NK-92 (cell line): ENCODE data around the gene DEPP1.
"Not testable (repeated sequence)": the region's sequence is repeated elsewhere in the genome, so short reads cannot be mapped to it uniquely, and the experiment has no call there.

Experiments used
- DNase-seq: peaks from one replicate; lab custom pipeline; 2025; ENCODE audit not compliant: unreplicated experiment; lab: John Stamatoyannopoulos, UW

Gene DEPP1

DNA sequence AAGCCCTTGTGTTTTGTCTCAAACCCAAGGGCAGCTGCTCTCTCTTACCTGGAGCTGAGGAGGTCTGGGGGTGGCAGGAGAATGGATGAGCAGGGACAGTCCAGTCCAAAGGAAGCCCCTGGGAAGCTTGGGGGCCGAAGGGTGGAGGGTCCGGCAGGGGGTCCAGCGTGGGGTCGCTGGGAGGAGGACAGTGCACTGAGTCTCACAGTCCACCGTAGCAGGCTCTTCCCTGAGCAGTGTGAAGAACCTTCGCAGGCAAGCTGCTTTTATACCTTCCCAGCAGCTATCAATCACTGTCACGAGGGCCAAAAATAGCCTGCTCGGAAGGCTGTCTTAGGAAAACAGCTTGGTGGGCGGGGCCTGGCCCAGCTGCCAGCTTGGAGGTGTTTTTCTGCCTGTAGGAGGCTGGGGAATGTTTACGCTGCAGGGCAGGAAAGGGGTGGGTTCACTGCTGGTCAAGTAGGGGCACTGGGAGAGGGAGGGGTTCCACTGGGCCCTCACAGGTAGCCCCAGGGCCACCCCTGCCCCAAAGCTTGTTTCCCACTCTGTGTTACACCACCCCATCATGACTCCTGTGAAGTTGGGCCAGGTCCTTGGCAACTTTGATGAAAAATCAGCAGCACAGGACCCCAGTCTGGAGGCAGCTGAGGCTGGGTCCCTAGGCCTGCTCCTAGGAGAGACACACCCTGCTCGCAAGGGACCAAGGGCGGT is at the start of gene DEPP1:
Gene DEPP1, minus strand, starts transcription at position 240 of the 711 bp plus-strand sequence. CDS start 779 bp downstream, outside the sequence.
- no peak for DNase-seq

DNA sequence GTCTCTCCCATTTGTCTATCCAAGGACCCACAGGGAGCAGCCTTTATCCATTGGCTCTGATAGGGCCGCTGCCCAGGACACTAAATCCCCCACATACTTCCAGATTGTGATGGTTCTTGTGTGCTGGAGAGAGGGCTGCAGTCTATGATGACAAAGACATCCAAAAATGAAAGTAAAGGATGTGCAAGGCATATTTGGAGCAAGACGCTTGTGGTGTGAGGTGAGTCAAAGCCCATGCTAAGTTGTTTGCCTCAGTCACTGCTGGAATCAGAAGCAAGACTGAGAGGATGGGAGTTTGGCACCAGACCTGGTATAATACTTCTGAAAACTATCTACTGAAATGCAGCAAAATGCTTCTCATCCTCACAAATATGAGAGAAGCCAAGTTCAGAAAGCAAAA is 44.8 kb upstream of the DEPP1 start:
- DNase-seq, result no peak

DNA sequence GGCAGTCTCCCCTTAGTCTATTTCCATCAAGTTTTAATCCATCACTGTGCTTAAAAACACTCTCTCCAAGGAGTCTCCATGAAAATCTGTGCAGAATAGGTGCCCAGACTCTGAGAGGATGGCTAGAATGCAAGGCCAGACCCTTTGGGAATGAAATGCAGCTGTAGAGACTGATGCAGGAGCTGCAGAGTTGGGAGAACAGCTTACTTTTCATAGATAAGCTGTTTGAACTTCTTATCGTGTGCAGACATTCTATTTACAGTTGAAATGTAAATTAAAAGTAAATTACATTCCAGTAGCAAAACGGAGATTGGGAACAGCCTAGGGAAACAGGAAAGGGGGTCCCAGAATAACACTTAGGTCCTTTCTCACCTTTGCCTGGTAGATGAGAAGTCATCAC is 37.0 kb upstream of the DEPP1 start:
- DNase-seq, result no peak

DNA sequence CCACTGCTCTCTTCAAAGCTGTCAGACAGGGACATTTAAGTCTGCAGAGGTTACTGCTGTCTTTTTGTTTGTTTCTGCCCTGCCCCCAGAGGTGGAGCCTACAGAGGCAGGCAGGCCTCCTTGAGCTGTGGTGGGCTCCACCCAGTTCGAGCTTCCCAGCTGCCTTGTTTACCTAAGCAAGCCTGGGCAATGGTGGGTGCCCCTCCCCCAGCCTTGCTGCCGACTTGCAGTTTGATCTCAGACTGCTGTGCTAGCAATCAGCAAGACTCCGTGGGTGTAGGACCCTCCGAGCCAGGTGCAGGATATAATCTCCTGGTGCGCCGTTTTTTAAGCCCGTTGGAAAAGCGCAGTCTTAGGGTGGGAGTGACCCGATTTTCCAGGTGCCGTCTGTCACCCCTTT is 35.9 kb upstream of the DEPP1 start:
- DNase-seq, result not testable (repeated sequence)

- DNase-seq, result no peak
These were observed 30.0 kb upstream of the DEPP1 start for GRCh38 chr10:45008524-45009161.

GRCh38 chr10:45006276-45007030 is 27.8 kb upstream of the DEPP1 start:
- no peak for DNase-seq

GRCh38 chr10:45005284-45005683 is 26.7 kb upstream of the DEPP1 start:
- no peak for DNase-seq

DNA sequence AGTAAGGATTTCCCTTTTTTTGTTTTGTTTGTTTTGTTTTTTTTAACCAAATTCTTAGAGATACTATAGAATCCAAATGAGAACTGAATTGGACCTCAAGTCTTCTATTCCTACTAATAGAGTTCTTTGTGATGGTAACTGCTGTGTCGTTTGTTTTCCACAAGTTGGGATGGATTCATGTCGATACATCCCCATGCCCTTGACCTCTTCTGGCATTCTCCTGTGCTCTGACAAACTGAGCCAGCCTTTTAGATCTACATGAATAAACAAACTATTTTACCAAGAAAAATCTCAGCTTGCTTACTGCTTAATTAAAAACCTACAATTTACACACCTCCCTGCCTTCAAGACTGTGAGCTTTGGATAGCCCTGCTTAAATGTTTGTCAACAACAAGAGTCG is 26.1 kb upstream of the DEPP1 start:
- DNase-seq, result no peak

GRCh38 chr10:45003432-45004000 is 24.9 kb upstream of the DEPP1 start:
- DNase-seq, result no peak

DNA sequence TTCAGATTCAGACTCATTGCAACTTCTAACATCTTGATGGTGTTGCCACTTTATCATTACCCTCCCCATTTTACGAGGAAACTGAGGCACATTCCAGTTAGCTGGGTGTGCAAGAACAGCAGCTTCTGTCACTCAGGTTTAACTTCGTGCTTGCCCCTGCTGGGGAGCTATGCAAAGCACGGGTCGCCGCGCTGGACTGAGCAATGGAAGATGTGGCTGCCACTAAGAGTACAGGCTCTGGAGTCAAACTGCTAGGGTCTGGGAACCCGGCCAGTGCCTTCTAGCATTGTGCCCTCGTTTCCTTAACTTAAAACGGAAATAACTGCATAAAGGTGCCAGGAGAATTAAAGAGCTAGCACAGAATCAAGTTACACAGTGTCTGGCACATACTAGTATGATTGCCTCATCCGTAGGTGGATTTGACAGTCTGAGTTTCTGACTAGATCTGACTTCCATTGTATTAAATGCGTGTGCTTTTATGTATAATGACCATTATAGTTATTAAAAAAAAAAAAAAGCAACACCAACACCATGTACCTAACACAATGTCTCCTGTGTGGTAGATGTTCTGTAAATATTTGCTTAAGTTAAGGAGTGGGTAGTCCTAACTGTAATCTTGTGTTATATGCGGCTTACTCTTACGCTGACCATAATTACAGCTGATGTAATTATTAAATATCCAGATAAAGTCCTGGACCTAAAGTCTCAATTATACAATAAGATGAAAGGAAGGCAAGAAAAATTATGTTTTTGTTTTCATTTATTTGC is 23.0 kb upstream of the DEPP1 start:
- DNase-seq, result no peak

DNA sequence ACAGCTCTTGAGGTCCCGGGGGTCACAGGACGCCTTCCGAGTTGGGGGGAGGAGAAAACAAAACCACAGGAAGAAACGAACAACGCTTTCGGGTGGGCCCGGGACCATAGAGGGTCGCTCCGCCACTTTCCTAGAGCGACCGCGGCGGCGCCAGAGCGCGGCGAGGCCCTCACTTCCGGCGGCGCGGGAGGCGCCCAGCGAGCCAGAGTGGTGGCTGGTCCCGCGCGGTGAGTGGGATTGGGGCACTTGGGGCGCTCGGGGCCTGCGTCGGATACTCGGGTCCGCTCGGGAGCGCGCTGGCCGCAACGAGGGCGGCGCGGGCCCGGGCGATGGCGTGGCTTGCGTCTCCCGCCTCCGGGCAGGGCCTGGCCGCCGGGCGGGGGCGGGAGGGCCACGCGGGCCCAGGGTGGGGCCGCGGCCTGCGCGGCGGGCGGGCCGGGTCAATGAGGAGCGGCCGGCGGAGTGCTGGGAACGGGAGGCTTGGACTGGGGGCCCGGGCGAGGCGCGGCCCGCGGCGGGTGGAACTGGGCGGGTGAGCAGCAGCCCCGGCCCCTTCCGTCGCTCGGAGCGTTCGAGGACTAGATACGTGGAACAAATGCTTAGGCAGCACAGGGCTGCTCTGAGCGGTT is 22.3 kb upstream of the DEPP1 start, which contains the start of gene ZNF22:
Gene ZNF22, plus strand, starts transcription at position 172 of the 629 bp plus-strand sequence. CDS start 2,446 bp downstream, outside the sequence.
- DNase-seq, result no peak

GRCh38 chr10:45000138-45000751 is 21.6 kb upstream of the DEPP1 start:
- no peak for DNase-seq

DNA sequence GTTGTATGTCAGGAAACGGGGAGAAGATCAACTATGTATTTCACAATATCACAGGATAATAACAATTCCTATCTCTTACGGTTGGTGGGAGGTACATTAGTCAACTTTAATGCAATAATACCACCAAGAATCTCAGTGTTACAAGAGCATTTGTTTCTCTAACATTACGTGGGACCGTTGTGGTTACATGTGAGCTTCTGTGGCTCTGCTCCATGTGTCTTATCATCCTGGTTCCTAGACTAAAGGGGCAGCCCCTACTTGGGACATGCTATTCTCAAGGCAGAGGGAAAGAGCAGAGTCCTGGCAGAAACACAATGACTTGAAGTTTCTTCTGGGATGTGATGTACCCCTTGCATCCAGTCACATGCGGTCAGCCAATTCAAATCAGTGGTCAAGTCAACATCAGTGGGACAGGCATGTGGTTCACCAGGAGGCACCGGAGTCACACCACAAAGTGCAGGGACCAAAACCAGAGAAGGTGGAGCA is 19.6 kb upstream of the DEPP1 start:
- no peak for DNase-seq

DNA sequence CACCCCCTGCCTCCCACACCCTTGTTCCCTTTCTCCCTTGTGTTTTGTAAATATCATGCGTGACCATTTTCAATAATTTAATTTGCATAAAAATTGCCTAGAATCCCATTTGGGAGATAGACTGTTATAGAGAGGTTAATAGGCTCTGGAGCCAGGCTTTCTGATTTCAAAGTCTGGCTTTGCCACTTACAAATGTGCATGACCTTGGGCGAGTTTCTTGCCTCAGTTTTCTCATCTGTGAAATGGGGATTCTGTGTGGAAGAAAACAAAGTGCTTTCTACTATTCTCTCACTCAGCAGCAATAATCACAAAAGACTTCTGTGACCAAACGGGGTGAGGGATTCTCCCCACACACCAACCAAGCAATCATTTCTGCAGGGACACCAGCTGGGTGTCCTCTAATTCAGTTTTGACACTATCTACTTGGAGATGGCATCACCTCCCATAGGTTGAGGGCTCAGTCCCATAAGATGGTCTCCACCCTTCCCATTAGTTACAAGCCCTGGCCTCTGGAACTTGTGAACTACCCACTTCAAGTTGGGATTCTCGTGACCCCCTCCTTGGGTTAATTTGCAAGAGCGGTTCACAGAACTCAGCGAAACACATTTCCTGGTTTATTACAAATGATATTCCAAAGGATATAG is 18.6 kb upstream of the DEPP1 start:
- DNase-seq, result no peak

DNA sequence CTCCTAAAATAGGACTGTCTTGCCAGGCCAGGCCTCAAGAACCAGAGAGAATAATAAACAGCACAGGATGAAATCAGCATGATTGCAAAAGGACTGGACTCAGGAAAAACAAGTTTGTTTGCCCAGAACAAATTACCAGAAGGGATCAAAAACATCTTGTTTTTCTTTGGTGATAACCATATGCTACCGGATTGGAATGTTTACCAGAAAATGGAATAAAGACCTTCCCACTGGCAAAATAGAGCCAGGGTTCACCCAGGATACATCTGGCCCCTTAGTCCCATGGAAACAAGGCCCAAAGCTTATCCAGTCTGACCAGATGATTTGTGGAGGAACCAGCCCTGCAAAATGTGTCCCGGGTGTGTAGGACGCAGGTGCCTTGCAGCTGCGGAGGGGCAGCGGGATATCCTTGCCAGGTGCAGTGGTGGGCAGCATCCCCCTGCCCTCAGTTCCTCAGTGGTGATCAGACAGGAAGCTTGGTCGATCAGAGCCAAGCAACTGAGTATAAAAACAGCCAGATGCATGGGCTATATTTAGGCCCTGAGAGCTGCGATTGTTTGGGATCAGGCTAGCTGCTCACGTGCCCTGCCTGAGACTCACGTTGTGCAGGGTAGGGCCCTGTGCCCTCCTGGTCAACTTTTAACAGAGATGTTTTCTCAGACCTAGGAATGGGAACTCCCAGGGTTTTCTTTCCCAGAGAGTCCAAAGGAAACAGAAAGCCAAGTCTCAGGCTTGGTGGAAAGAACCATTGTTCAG is 17.5 kb upstream of the DEPP1 start:
- no peak for DNase-seq

GRCh38 chr10:44995581-44995913 is 16.9 kb upstream of the DEPP1 start:
- DNase-seq, result no peak

GRCh38 chr10:44994752-44995530 is 16.3 kb upstream of the DEPP1 start:
- DNase-seq, result no peak
